KG1 (cell line): ENCODE measurements around the gene INPP4B.

Experiments used
- DNase-seq: peaks from one replicate; lab custom pipeline; 2025; lab: John Stamatoyannopoulos, UW

The INPP4B gene

DNA sequence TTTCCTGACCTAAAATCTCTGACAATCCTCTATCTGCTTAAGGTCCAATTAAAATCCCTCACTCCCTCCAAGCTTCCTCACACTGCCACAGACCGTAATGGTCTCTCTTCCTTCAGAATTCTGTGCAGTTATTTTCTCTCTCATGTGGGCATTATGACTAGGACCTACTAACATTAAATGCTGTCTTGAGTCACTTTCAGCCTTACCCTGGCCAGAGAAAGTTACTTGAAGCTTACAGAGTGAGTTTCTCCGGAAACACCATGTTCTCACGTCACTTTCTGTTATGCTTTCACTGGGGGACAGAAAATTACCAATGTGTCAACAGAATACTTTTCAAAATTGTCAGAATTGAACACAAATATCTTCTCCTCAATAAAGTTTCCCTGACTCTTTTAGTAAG is 271.8 kb downstream of the INPP4B start:
- DNase-seq, result no peak

- no peak for DNase-seq
Measured at GRCh38 chr4:142572071-142572470, 274.0 kb downstream of the INPP4B start.

GRCh38 chr4:142567620-142568451 is 278.3 kb downstream of the INPP4B start:
- DNase-seq, result no peak

GRCh38 chr4:142567199-142567598 is 278.9 kb downstream of the INPP4B start:
- DNase-seq, result no peak

GRCh38 chr4:142566777-142567176 is 279.3 kb downstream of the INPP4B start:
- no peak for DNase-seq

- DNase-seq, result no peak
Measured at GRCh38 chr4:142566243-142566642, 279.9 kb downstream of the INPP4B start.

DNA sequence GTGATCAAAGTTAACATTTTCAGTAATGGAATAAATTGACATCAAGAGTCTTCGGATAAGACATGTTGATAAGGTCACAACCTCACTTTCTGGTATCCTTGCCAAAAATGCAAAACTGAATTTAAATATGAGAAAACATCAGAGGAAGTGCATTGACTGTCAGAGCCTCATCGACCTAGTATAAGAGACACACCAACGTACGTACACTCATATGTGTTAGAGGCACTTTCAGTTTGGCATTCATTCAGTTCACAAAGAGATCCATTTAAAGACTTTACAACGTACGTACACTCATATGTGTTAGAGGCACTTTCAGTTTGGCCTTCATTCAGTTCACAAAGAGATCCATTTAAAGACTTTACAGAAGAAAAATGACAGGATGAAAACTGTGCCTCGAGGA is 280.3 kb downstream of the INPP4B start:
- DNase-seq, result no peak

- DNase-seq, result no peak
Measured at GRCh38 chr4:142563682-142564291, 282.3 kb downstream of the INPP4B start.

DNA sequence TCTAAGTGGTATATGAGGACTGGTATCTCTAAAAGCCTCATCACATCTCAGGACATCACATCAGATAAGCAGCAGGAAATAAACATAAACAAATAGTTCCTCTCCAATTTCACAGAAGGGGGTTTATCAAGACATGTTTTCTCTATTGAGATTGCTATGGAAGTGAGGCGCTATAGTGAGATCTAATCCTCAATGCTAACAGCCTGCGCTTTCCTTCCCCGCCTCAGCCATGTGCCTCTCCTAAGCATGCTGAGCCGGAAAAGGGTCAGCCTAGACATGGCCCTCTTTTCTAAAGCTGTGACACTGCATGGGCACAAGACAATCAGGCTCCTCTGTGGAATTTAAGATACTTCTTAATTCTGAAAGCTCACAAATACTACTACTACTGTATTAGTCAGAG is 286.1 kb downstream of the INPP4B start:
- no peak for DNase-seq

GRCh38 chr4:142558851-142559250 is 287.2 kb downstream of the INPP4B start:
- no peak for DNase-seq

DNA sequence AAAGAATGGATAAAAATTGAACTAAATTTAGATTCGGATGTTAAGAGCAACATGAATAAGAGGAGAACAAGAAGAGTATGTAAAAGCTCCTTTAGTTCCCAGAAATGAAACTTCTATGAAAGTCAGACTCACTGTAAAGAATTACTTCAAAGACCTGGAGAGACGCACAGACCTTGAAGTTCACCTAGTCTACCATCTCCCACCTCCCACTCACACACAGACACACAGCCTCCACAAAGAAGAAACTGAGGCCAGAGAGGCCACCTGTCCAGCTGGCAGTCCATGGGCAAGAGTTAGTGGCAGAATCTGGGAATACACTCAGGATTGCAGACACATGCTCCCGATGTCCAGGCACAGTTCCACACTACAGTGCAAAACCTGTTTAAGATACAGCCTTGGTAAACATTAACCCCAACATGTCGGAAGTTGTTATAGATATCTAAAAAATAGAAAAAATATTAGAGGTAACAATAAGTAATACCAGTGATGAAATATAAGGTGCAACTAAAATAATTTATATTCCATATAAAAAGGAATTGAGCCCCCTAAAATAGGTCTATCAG is 288.8 kb downstream of the INPP4B start:
- no peak for DNase-seq

- DNase-seq, result no peak
Measured at GRCh38 chr4:142556570-142557238, 289.4 kb downstream of the INPP4B start.

- no peak for DNase-seq
Measured at GRCh38 chr4:142556048-142556447, 290.1 kb downstream of the INPP4B start.

DNA sequence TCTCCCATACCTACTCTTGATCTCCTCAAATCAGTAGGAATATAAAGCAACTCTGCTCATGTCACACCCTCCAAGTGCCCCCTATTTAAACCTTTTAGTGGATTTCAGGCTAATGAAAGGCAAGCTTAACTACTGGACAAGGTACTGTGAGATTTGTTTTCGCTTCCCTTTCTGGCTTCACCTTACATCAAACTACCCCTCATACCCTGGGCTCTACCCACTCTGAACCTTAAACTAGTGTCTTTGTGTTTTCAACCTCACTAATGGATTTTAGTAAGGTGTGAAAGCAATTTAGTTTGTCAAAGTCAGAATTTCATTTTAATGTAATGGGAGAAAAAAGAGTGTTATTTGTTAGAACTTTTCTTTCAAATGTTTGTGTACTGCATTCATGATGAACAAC is 291.7 kb downstream of the INPP4B start:
- no peak for DNase-seq

GRCh38 chr4:142551517-142552305 is 294.4 kb downstream of the INPP4B start:
- DNase-seq, result no peak

GRCh38 chr4:142550965-142551364 is 295.1 kb downstream of the INPP4B start:
- DNase-seq, result no peak

DNA sequence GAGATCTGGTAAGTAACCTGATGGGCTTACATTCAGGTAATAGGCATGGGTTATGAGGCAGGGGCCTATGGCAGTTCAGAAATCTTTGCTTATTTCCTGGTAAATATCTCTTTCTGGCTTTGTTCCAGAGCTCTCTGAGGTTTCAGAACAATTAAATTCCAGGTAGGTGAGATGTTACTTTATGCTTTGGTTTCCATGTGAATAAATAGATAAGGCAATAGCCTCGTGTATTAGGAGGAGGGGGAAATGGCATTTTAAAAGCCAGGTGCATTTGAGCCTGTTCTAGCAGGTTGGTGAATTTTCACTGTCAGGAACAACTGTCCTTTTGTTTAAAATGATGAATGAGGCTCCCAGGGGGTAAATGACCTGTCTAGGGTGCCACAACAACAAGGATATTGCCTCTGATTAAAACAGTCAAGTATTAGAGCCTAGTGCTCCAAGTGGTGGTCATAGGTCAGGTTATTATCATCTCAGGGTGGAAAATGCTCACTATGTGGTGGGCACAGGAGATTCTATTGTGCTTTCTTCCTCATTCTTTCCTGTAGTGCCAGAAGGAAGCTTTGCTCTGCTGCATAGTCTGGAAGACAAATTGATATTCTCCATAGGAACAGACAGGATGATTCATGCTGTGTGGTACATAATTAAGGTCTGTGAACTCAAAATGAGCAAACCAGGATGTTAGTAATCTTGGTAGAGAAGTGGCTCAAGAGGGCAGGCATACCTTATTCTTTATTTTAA is 296.2 kb downstream of the INPP4B start:
- no peak for DNase-seq

DNA sequence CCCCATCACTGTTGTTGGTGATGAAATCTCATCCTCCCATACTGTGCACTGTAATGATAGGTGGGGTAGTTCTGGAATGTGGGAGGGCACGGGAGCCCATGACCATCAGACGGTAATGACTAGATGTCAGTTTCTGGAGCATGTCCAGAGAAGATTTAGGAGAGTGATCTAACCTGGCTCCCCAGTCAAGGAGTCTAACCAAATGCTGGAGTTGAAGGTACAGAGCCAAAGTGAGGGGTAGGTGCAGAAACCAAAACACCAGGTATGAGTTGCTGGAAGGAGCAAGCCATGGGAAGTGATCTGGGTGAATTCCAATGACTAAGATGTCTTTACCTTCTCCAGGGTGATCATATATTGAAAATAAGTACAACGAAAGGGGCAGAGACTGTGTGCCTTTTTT is 296.9 kb downstream of the INPP4B start:
- DNase-seq, result no peak

GRCh38 chr4:142548491-142548890 is 297.6 kb downstream of the INPP4B start:
- DNase-seq, result no peak

GRCh38 chr4:142547974-142548373 is 298.1 kb downstream of the INPP4B start:
- no peak for DNase-seq

DNA sequence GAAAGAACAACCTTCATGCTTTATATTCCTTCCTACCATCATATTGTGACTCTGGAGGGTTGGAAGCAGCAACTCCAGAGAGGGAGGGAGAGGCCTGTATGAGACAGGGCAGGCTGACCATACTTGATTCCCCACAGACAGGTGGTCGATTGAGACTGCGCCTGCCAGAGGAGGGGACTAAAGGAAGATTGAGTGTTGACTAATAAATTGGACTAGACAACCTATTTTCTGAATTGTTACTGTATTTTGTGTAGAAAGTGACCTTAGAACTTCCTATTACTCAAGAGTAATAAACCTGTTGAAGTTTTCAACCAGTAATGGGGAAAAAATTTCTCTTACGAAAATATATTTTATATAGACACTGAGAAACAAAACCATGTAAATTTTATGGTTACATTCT is 301.5 kb downstream of the INPP4B start:
- no peak for DNase-seq
